NCI-H2227 (cell line): ENCODE measurements around the gene C9.
"Not testable (repeated sequence)": the region's sequence is repeated elsewhere in the genome, so short reads cannot be mapped to it uniquely, and the experiment has no call there.

ENCODE experiments used
- DNase-seq: peaks from one replicate; lab custom pipeline; 2025; ENCODE audit not compliant: unreplicated experiment; lab: John Stamatoyannopoulos, UW

Gene C9

GRCh38 chr5:39266442-39266841 is 97.9 kb downstream of the C9 start:
- no peak for DNase-seq

- no peak for DNase-seq
These were observed 99.8 kb downstream of the C9 start for GRCh38 chr5:39264528-39264927.

GRCh38 chr5:39262981-39263380 is 101.3 kb downstream of the C9 start:
- DNase-seq: no peak

- no peak for DNase-seq
These were observed 104.2 kb downstream of the C9 start for GRCh38 chr5:39260095-39260494.

- DNase-seq: no peak
These were observed 106.7 kb downstream of the C9 start for GRCh38 chr5:39257554-39257953.

- DNase-seq: no peak
These were observed 107.6 kb downstream of the C9 start for GRCh38 chr5:39256477-39257235.

- DNase-seq: no peak
These were observed 108.9 kb downstream of the C9 start for GRCh38 chr5:39255406-39255805.

- no peak for DNase-seq
These were observed 109.6 kb downstream of the C9 start for GRCh38 chr5:39254671-39255070.

- DNase-seq: no peak
These were observed 111.1 kb downstream of the C9 start for GRCh38 chr5:39253196-39253595.

- no peak for DNase-seq
These were observed 114.6 kb downstream of the C9 start for GRCh38 chr5:39249564-39250274.

- DNase-seq: no peak
These were observed 115.2 kb downstream of the C9 start for GRCh38 chr5:39249069-39249468.

GRCh38 chr5:39240750-39241149 is 123.5 kb downstream of the C9 start:
- DNase-seq: no peak

GRCh38 chr5:39238366-39239105 is 125.8 kb downstream of the C9 start:
- DNase-seq: no peak

- DNase-seq: no peak
These were observed 127.6 kb downstream of the C9 start for GRCh38 chr5:39236718-39237117.

- no peak for DNase-seq
These were observed 128.6 kb downstream of the C9 start for GRCh38 chr5:39235648-39236047.

GRCh38 chr5:39234494-39234893 is 129.8 kb downstream of the C9 start:
- DNase-seq: not testable (repeated sequence)
